Measurements from ENCODE around the gene TAS1R1.

- no peak for TF ChIP-seq CTCF (conservative IDR thresholded peaks at IDR 0.05; ENCODE audit: low read depth in 2 of 2)
- TF ChIP-seq REST (IDR thresholded peaks at IDR 0.05; ENCODE audit: unreplicated experiment): no peak
- TF ChIP-seq NANOG (IDR thresholded peaks at IDR 0.05; ENCODE audit: borderline replicate concordance): no peak
- no peak for TF ChIP-seq EZH2 (IDR thresholded peaks at IDR 0.05; ENCODE audit: low read depth, unreplicated experiment)
- no peak for TF ChIP-seq POLR2AphosphoS5 (IDR thresholded peaks at IDR 0.05; ENCODE audit: low read depth)
- no peak for TF ChIP-seq CREB1 (CRISPR knock-in tag; IDR thresholded peaks at IDR 0.05; ENCODE audit: low read depth)
- no peak for TF ChIP-seq ZNF114 (CRISPR knock-in tag; IDR thresholded peaks at IDR 0.05)
- TF ChIP-seq ETS1 (IDR thresholded peaks at IDR 0.05): no peak
- no peak for TF ChIP-seq EZH2phosphoT487 (IDR thresholded peaks at IDR 0.05; ENCODE audit: unreplicated experiment)
- no peak for TF ChIP-seq JUNB (IDR thresholded peaks at IDR 0.05; ENCODE audit: unreplicated experiment)
- TF ChIP-seq ZNF331 (CRISPR knock-in tag; IDR thresholded peaks at IDR 0.05; ENCODE audit: low read depth): no peak
- TF ChIP-seq STAT1 (IDR thresholded peaks at IDR 0.05; ENCODE audit: unreplicated experiment): no peak
- no peak for TF ChIP-seq ZNF462 (CRISPR knock-in tag; IDR thresholded peaks at IDR 0.05)
These were observed 19.7 kb downstream of the TAS1R1 start for GRCh38 chr1:6574818-6575217.
